ENCODE results near the gene NLRC5.
"Not testable (repeated sequence)": the region's sequence is repeated elsewhere in the genome, so short reads cannot be mapped to it uniquely, and the experiment has no call there.

NLRC5 gene

GRCh38 chr16:57104706-57105105, 115.3 kb downstream of the NLRC5 start:
- Histone ChIP-seq H3K9me3 (ENCODE audit: control extremely low read depth in 1 of 5, control insufficient read depth in 4 of 5, insufficient read depth in 2 of 5, low read depth in 1 of 5, low read length in 4 of 5) (no peaks in the 10 kb centered on the region), H3K4me1 (ENCODE audit: control extremely low read depth in 1 of 4, control insufficient read depth in 4 of 4, insufficient read depth in 4 of 4, low read length in 3 of 4) (peaks cover 0 to 25% (median 2%) of the 10 kb centered on the region in 4 experiments), H3K36me3 (ENCODE audit: control insufficient read depth in 4 of 4, insufficient read depth in 4 of 4, low read length in 3 of 4) (no peaks in the 10 kb centered on the region), H3K27me3 (replicated peaks in 2 of 5; ENCODE audit: control insufficient read depth in 4 of 5, insufficient read depth in 5 of 5, low read length in 4 of 5) (no peaks in the 10 kb centered on the region), H3K27ac (ENCODE audit: insufficient read depth in 1 of 2, low read depth in 1 of 2, low read length in 2 of 2, poor library complexity in 1 of 2, severe bottlenecking in 2 of 2) (no peak overlapping the region), H3K4me3 (ENCODE audit: control insufficient read depth in 1 of 7, extremely low read depth in 1 of 7, insufficient read depth in 4 of 7, low read depth in 2 of 7, low read length in 6 of 7) (no peak overlapping the region)
- CTCF ChIA-PET: interaction anchor here (1.6 kb wide), 1 partner anchor 11 kb away, joined by 7 read pairs; the partner anchor contains the start of gene CPNE2
- POLR2A ChIA-PET: no interaction called here
- no peak for DNase-seq
- 67% methylated on average over 3 of the region's 3 CpGs for WGBS (ENCODE audit: insufficient coverage)

GRCh38 chr16:57105184-57105583, 115.8 kb downstream of the NLRC5 start:
- H3K36me3 ChIP-seq (ENCODE audit: control insufficient read depth in 4 of 4, insufficient read depth in 4 of 4, low read length in 3 of 4): no peaks in the 10 kb centered on the region
- H3K4me3 ChIP-seq (ENCODE audit: control insufficient read depth in 1 of 7, extremely low read depth in 1 of 7, insufficient read depth in 4 of 7, low read depth in 2 of 7, low read length in 6 of 7): no peak overlapping the region
- ChIA-PET CTCF (interaction anchor here (1.6 kb wide), 1 partner anchor 12 kb away, joined by 7 read pairs; the partner anchor contains the start of gene CPNE2), POLR2A (interaction anchor here (0.6 kb wide), 1 partner anchor 9 kb away, joined by 3 read pairs; no protein-coding TSS in a partner anchor)
- H3K27ac ChIP-seq (ENCODE audit: insufficient read depth in 1 of 2, low read depth in 1 of 2, low read length in 2 of 2, poor library complexity in 1 of 2, severe bottlenecking in 2 of 2): no peak overlapping the region
- no peaks in the 10 kb centered on the region for H3K27me3 ChIP-seq (replicated peaks in 2 of 5; ENCODE audit: control insufficient read depth in 4 of 5, insufficient read depth in 5 of 5, low read length in 4 of 5)
- peaks cover 0 to 25% (median 2%) of the 10 kb centered on the region in 4 experiments for H3K4me1 ChIP-seq (ENCODE audit: control extremely low read depth in 1 of 4, control insufficient read depth in 4 of 4, insufficient read depth in 4 of 4, low read length in 3 of 4)
- DNase-seq: no peak
- 100% methylated on average over 7 of the region's 7 CpGs for WGBS (ENCODE audit: insufficient coverage)
- no peaks in the 10 kb centered on the region for H3K9me3 ChIP-seq (ENCODE audit: control extremely low read depth in 1 of 5, control insufficient read depth in 4 of 5, insufficient read depth in 2 of 5, low read depth in 1 of 5, low read length in 4 of 5)

DNA sequence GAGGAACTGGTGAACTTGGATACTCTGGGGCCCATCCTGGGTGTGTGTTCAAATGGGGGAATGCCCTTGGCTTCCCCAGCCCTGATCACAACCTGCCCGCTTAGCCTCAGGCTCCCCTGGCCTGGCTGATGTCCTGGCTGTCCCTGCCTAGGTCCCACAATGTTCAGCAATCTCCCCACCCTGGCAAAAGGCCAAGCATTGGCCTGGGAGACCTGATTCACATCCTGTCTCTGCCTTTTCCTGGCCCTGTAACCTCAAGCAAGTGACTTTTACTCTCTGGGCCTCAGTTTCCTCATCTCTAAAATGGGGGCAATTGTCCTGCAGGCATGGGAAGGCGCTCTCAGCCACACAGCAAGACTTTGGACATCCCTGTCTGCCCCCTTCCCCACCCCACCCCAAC, 117.4 kb downstream of the NLRC5 start:
- no peak overlapping the region for H3K27ac ChIP-seq (ENCODE audit: insufficient read depth in 1 of 2, low read depth in 1 of 2, low read length in 2 of 2, poor library complexity in 1 of 2, severe bottlenecking in 2 of 2)
- POLR2A ChIA-PET: no interaction called here
- H3K4me1 ChIP-seq (ENCODE audit: control extremely low read depth in 1 of 4, control insufficient read depth in 4 of 4, insufficient read depth in 4 of 4, low read length in 3 of 4): peaks cover 0 to 29% (median 2%) of the 10 kb centered on the region in 4 experiments
- no peak overlapping the region for H3K4me3 ChIP-seq (ENCODE audit: control insufficient read depth in 1 of 7, extremely low read depth in 1 of 7, insufficient read depth in 4 of 7, low read depth in 2 of 7, low read length in 6 of 7)
- WGBS (ENCODE audit: insufficient coverage): 100% methylated on average over 2 of the region's 2 CpGs
- DNase-seq: no peak
- no peaks in the 10 kb centered on the region for H3K27me3 ChIP-seq (replicated peaks in 2 of 5; ENCODE audit: control insufficient read depth in 4 of 5, insufficient read depth in 5 of 5, low read length in 4 of 5)
- no peaks in the 10 kb centered on the region for H3K36me3 ChIP-seq (ENCODE audit: control insufficient read depth in 4 of 4, insufficient read depth in 4 of 4, low read length in 3 of 4)
- no peaks in the 10 kb centered on the region for H3K9me3 ChIP-seq (ENCODE audit: control extremely low read depth in 1 of 5, control insufficient read depth in 4 of 5, insufficient read depth in 2 of 5, low read depth in 1 of 5, low read length in 4 of 5)
- CTCF ChIA-PET: interaction anchor here (0.6 to 1.6 kb wide), 5 partner anchors 9 to 139 kb away, joined by 3 to 4 read pairs (median 3); no protein-coding TSS in a partner anchor

- Histone ChIP-seq H3K36me3 (ENCODE audit: control insufficient read depth in 4 of 4, insufficient read depth in 4 of 4, low read length in 3 of 4) (no peaks in the 10 kb centered on the region), H3K27me3 (replicated peaks in 2 of 5; ENCODE audit: control insufficient read depth in 4 of 5, insufficient read depth in 5 of 5, low read length in 4 of 5) (no peaks in the 10 kb centered on the region), H3K4me1 (ENCODE audit: control extremely low read depth in 1 of 4, control insufficient read depth in 4 of 4, insufficient read depth in 4 of 4, low read length in 3 of 4) (peaks cover 0 to 36% (median 2%) of the 10 kb centered on the region in 4 experiments), H3K4me3 (ENCODE audit: control insufficient read depth in 1 of 7, extremely low read depth in 1 of 7, insufficient read depth in 4 of 7, low read depth in 2 of 7, low read length in 6 of 7) (no peak overlapping the region), H3K27ac (ENCODE audit: insufficient read depth in 1 of 2, low read depth in 1 of 2, low read length in 2 of 2, poor library complexity in 1 of 2, severe bottlenecking in 2 of 2) (no peak overlapping the region), H3K9me3 (ENCODE audit: control extremely low read depth in 1 of 5, control insufficient read depth in 4 of 5, insufficient read depth in 2 of 5, low read depth in 1 of 5, low read length in 4 of 5) (no peaks in the 10 kb centered on the region)
- POLR2A ChIA-PET: no interaction called here
- WGBS (ENCODE audit: insufficient coverage): 95% methylated on average over 8 of the region's 9 CpGs
- CTCF ChIA-PET: interaction anchor here (0.7 to 1.6 kb wide), 5 partner anchors 9 to 60 kb away, joined by 3 to 4 read pairs (median 3); no protein-coding TSS in a partner anchor
- DNase-seq: no peak
These were observed 118.1 kb downstream of the NLRC5 start for GRCh38 chr16:57107321-57107922.

DNA sequence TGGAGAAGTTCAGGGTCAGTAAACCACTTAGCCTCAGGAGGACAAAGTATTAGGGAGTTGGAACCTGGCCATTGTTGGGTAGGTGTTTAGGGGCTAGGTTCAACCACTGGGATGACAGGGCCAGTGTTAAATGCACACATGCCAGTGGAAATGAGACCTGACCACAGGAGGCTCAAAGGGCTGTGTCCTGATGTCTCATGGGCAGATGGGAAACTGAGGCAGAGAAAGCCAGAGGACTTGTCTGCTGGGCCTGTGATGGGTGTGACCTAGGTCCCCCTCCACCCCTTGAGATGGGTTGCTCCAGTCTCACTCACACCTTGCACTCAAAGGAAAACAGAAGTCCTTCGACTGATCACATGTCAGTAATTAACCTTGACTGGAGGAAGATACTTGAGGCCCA, 119.1 kb downstream of the NLRC5 start:
- peaks cover 0 to 4% (median 2%) of the 10 kb centered on the region in 4 experiments for H3K36me3 ChIP-seq (ENCODE audit: control insufficient read depth in 4 of 4, insufficient read depth in 4 of 4, low read length in 3 of 4)
- no peak for DNase-seq
- no peaks in the 10 kb centered on the region for H3K9me3 ChIP-seq (ENCODE audit: control extremely low read depth in 1 of 5, control insufficient read depth in 4 of 5, insufficient read depth in 2 of 5, low read depth in 1 of 5, low read length in 4 of 5)
- ChIA-PET CTCF (interaction anchor here (1.2 kb wide), 1 partner anchor 59 kb away, joined by 3 read pairs; no protein-coding TSS in a partner anchor), POLR2A (no interaction called here)
- H3K4me3 ChIP-seq (ENCODE audit: control insufficient read depth in 1 of 7, extremely low read depth in 1 of 7, insufficient read depth in 4 of 7, low read depth in 2 of 7, low read length in 6 of 7): no peak overlapping the region
- H3K4me1 ChIP-seq (ENCODE audit: control extremely low read depth in 1 of 4, control insufficient read depth in 4 of 4, insufficient read depth in 4 of 4, low read length in 3 of 4): peaks cover 0 to 43% (median 2%) of the 10 kb centered on the region in 4 experiments
- H3K27ac ChIP-seq (ENCODE audit: insufficient read depth in 1 of 2, low read depth in 1 of 2, low read length in 2 of 2, poor library complexity in 1 of 2, severe bottlenecking in 2 of 2): no peak overlapping the region
- no CpG with 5 or more reads among the region's 1 CpG for WGBS (ENCODE audit: insufficient coverage)
- no peaks in the 10 kb centered on the region for H3K27me3 ChIP-seq (replicated peaks in 2 of 5; ENCODE audit: control insufficient read depth in 4 of 5, insufficient read depth in 5 of 5, low read length in 4 of 5)

- not testable (repeated sequence) for H3K9me3 ChIP-seq (ENCODE audit: control extremely low read depth in 1 of 5, control insufficient read depth in 4 of 5, insufficient read depth in 2 of 5, low read depth in 1 of 5, low read length in 4 of 5); H3K4me3 ChIP-seq (ENCODE audit: control insufficient read depth in 1 of 7, extremely low read depth in 1 of 7, insufficient read depth in 4 of 7, low read depth in 2 of 7, low read length in 6 of 7); H3K27me3 ChIP-seq (replicated peaks in 2 of 5; ENCODE audit: control insufficient read depth in 4 of 5, insufficient read depth in 5 of 5, low read length in 4 of 5); H3K27ac ChIP-seq (ENCODE audit: insufficient read depth in 1 of 2, low read depth in 1 of 2, low read length in 2 of 2, poor library complexity in 1 of 2, severe bottlenecking in 2 of 2); DNase-seq
- H3K4me1 ChIP-seq (ENCODE audit: control extremely low read depth in 1 of 4, control insufficient read depth in 4 of 4, insufficient read depth in 4 of 4, low read length in 3 of 4): peaks cover 0 to 39% (median 2%) of the 10 kb centered on the region in 4 experiments
- POLR2A ChIA-PET: interaction anchor here (0.6 kb wide), 1 partner anchor 304 kb away, joined by 3 read pairs; no protein-coding TSS in a partner anchor
- H3K36me3 ChIP-seq (ENCODE audit: control insufficient read depth in 4 of 4, insufficient read depth in 4 of 4, low read length in 3 of 4): peaks cover 0 to 14% (median 9%) of the 10 kb centered on the region in 4 experiments
- CTCF ChIA-PET: interaction anchor here (0.6 to 1.5 kb wide), 3 partner anchors 12 to 543 kb away, joined by 3 to 5 read pairs (median 4); partner anchors contain the start of gene CPNE2
- WGBS (ENCODE audit: insufficient coverage): 100% methylated on average over 8 of the region's 10 CpGs
These were observed 120.1 kb downstream of the NLRC5 start for GRCh38 chr16:57109259-57110105.

Measured in common myeloid progenitor, CD34-positive (primary cell).